ENCODE data around the gene EMD.

Gene EMD

DNA sequence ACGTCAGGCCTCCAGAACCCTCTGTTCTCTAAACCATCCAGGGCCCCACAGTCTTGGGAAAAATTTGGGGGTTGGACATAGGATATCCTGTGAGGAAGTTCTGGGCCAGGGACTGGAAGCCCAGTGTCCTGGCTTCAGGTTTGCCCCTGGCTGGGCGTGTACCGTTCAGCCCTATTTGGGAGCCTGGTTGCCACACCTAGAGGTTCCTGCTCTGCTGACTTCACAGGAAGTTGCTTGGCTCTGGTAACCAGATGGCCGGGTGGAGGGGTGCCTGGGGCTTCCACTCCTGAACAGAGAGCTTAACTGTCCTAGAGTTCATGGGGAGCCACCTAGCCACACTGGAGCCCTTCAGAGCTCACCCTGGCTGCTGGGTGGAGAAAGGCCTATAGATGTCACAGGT lies 33.4 kb downstream of the EMD start:
- Histone ChIP-seq H3K4me3 (ENCODE audit: insufficient read depth, low read length, poor library complexity, severe bottlenecking) (peak overlapping the region; percentile 71), H3K4me2 (ENCODE audit: low read depth, low read length, poor library complexity, severe bottlenecking) (peak overlapping the region; percentile 92), H3F3A (ENCODE audit: insufficient read depth) (0 out of 2 replicates have a peak, but pooled peaks cover 5% of the 10 kb centered on the region), H3K36me3 (ENCODE audit: low read length) (no peaks in the 10 kb centered on the region), H3K9me2 (replicated peaks; ENCODE audit: insufficient read depth, low read length) (no peaks in the 10 kb centered on the region), H3K79me2 (ENCODE audit: insufficient read depth, low read length) (no peaks in the 10 kb centered on the region), H3K27ac (ENCODE audit: low read depth, low read length) (peak overlapping the region; percentile 79), H3K9me3 (ENCODE audit: insufficient read depth, low read length) (no peaks in the 10 kb centered on the region), H3K9ac (ENCODE audit: low read length) (peak overlapping the region; percentile 98), H2AFZ (ENCODE audit: low read depth, low read length, severe bottlenecking) (peak overlapping the region; percentile 66), H3K27me3 (ENCODE audit: low read length) (no peaks in the 10 kb centered on the region), H4K20me1 (ENCODE audit: low read depth, low read length) (no peaks in the 10 kb centered on the region)
- TF ChIP-seq, protein P1, sequence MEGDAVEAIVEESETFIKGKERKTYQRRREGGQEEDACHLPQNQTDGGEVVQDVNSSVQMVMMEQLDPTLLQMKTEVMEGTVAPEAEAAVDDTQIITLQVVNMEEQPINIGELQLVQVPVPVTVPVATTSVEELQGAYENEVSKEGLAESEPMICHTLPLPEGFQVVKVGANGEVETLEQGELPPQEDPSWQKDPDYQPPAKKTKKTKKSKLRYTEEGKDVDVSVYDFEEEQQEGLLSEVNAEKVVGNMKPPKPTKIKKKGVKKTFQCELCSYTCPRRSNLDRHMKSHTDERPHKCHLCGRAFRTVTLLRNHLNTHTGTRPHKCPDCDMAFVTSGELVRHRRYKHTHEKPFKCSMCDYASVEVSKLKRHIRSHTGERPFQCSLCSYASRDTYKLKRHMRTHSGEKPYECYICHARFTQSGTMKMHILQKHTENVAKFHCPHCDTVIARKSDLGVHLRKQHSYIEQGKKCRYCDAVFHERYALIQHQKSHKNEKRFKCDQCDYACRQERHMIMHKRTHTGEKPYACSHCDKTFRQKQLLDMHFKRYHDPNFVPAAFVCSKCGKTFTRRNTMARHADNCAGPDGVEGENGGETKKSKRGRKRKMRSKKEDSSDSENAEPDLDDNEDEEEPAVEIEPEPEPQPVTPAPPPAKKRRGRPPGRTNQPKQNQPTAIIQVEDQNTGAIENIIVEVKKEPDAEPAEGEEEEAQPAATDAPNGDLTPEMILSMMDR (IDR thresholded peaks at IDR 0.05; ENCODE audit: insufficient read depth, low read length, poor library complexity, severe bottlenecking): no peak
- no peak for TF ChIP-seq EZH2phosphoT487 (conservative IDR thresholded peaks at IDR 0.05; ENCODE audit: low read length)

- Histone ChIP-seq H3K4me3 (ENCODE audit: insufficient read depth, low read length, poor library complexity, severe bottlenecking) (no peak overlapping the region), H3K9ac (ENCODE audit: low read length) (no peak overlapping the region), H3K27ac (ENCODE audit: low read depth, low read length) (peak overlapping the region; percentile 79; the same call in 1 of the 2 replicates), H3K36me3 (ENCODE audit: low read length) (no peaks in the 10 kb centered on the region), H3K79me2 (ENCODE audit: insufficient read depth, low read length) (no peaks in the 10 kb centered on the region), H2AFZ (ENCODE audit: low read depth, low read length, severe bottlenecking) (no peak overlapping the region), H3K4me2 (ENCODE audit: low read depth, low read length, poor library complexity, severe bottlenecking) (peak overlapping the region; percentile 92), H3K9me3 (ENCODE audit: insufficient read depth, low read length) (no peaks in the 10 kb centered on the region), H3K27me3 (ENCODE audit: low read length) (no peaks in the 10 kb centered on the region), H4K20me1 (ENCODE audit: low read depth, low read length) (no peaks in the 10 kb centered on the region), H3K9me2 (replicated peaks; ENCODE audit: insufficient read depth, low read length) (no peaks in the 10 kb centered on the region), H3F3A (ENCODE audit: insufficient read depth) (0 out of 2 replicates have a peak, but pooled peaks cover 5% of the 10 kb centered on the region)
- no peak for TF ChIP-seq EZH2phosphoT487 (conservative IDR thresholded peaks at IDR 0.05; ENCODE audit: low read length)
- TF ChIP-seq, protein P1 (IDR thresholded peaks at IDR 0.05; ENCODE audit: insufficient read depth, low read length, poor library complexity, severe bottlenecking): no peak
These were observed 34.0 kb downstream of the EMD start for GRCh38 chrX:154413142-154413541.

DNA sequence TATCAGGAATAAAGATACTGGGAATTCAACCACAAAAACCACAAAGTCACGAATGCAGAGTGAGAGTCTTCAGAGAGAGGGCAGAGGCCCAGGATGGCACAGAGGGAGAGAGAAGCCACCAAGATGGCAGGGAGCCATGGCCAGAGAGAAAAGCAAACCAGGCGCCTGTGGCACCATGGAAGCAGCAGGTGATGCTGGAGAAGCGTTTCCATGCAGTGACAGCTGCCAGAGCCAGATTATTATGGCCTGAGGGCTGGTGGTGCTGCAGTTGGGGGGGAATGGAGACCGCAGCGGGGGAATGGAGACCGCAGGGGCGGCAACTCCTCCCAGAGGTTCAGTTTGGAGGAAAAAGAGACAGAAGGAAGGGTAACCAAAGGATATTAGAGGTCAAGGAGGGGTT lies 38.1 kb downstream of the EMD start:
- H3K4me2 ChIP-seq (ENCODE audit: low read depth, low read length, poor library complexity, severe bottlenecking): no peak overlapping the region
- no peak overlapping the region for H3K9ac ChIP-seq (ENCODE audit: low read length)
- H3K36me3 ChIP-seq (ENCODE audit: low read length): no peaks in the 10 kb centered on the region

More for the DNA sequence above, 38.1 kb downstream of the EMD start:
- no peak overlapping the region for H3K4me3 ChIP-seq (ENCODE audit: insufficient read depth, low read length, poor library complexity, severe bottlenecking)
- no peaks in the 10 kb centered on the region for H4K20me1 ChIP-seq (ENCODE audit: low read depth, low read length)
- H3F3A ChIP-seq (ENCODE audit: insufficient read depth): 0 out of 2 replicates have a peak, but pooled peaks cover 3% of the 10 kb centered on the region
- H3K27me3 ChIP-seq (ENCODE audit: low read length): no peaks in the 10 kb centered on the region
- H2AFZ ChIP-seq (ENCODE audit: low read depth, low read length, severe bottlenecking): no peak overlapping the region
- no peaks in the 10 kb centered on the region for H3K9me3 ChIP-seq (ENCODE audit: insufficient read depth, low read length)
- TF ChIP-seq, protein P1 (IDR thresholded peaks at IDR 0.05; ENCODE audit: insufficient read depth, low read length, poor library complexity, severe bottlenecking): no peak
- TF ChIP-seq EZH2phosphoT487 (conservative IDR thresholded peaks at IDR 0.05; ENCODE audit: low read length): no peak
- H3K27ac ChIP-seq (ENCODE audit: low read depth, low read length): no peak overlapping the region
- no peaks in the 10 kb centered on the region for H3K9me2 ChIP-seq (replicated peaks; ENCODE audit: insufficient read depth, low read length)
- no peaks in the 10 kb centered on the region for H3K79me2 ChIP-seq (ENCODE audit: insufficient read depth, low read length)

All from SU-DHL-6 (cell line).